ENCODE data around the gene CD163.
"Not testable (repeated sequence)": the region's sequence is repeated elsewhere in the genome, so short reads cannot be mapped to it uniquely, and the experiment has no call there.

The CD163 gene

GRCh38 chr12:7503686-7504415 is at the start of gene CD163:
TSS of gene CD163 (minus strand) at chr12:7503777. CDS start at chr12:7503690, 87 bp downstream.
- DNase-seq: no peak

- DNase-seq: no peak
Measured at GRCh38 chr12:7542813-7543212, 39.2 kb upstream of the CD163 start.

GRCh38 chr12:7542046-7542445 is 38.5 kb upstream of the CD163 start:
- no peak for DNase-seq

- no peak for DNase-seq
Measured at GRCh38 chr12:7514416-7514815, 10.8 kb upstream of the CD163 start.

GRCh38 chr12:7512553-7512952 is 9.0 kb upstream of the CD163 start:
- DNase-seq: peak; percentile 58

GRCh38 chr12:7509793-7510470 is 6.4 kb upstream of the CD163 start:
- DNase-seq: not testable (repeated sequence)

- no peak for DNase-seq
Measured at GRCh38 chr12:7502612-7503011, 965 bp downstream of the CD163 start.

DNA sequence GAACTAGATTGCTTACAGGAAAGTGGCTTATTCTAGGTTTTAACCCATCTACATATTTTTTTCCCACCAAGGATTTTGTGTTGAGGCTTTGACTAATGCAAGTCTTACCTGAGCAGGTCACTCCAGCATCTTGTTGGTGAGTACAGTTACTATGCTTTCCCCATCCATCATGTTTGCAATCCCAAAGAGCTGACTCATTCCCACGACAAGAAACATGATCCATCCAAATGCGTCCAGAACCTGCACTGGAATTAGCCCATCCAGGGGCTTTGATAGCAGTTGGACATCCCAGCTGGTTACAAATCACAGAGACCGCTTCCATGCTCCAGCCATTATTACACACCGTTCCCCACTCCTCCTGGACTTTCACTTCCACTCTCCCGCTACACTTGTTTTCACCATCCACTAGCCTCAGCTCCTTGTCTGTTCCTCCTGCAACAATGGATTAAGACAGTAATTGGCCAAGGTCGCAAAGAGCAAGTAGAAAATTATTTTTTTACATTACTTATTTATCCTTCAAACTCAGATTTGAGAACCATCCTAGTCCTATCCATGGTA is 2.5 kb downstream of the CD163 start:
- no peak for DNase-seq

- DNase-seq: no peak
Measured at GRCh38 chr12:7499636-7500035, 3.9 kb downstream of the CD163 start.

GRCh38 chr12:7498809-7499208 is 4.8 kb downstream of the CD163 start:
- DNase-seq: peak; percentile 29

GRCh38 chr12:7497661-7498060 is 5.9 kb downstream of the CD163 start:
- no peak for DNase-seq

DNA sequence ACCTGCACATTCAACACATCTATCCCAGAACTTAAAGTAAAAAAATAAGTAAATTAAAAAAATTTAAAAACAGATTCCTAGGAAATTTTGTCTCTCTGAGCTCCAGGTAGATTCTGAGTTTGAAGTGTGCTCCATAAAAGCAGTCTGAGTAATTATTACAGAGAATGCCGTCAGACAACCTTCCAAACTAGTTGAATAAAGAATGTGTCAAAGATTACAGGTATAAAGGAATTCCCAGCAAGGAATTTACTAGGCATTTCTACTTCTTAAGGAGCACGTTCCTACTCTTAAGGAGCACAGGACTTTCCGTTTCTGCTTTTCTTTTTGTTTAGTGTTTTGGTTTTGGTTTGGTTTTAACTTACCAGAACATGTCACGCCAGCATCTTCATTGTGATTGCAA is 7.1 kb downstream of the CD163 start:
- no peak for DNase-seq

- DNase-seq: no peak
Measured at GRCh38 chr12:7495136-7495535, 8.4 kb downstream of the CD163 start.

- DNase-seq: no peak
Measured at GRCh38 chr12:7493006-7493405, 10.6 kb downstream of the CD163 start.

- DNase-seq: no peak
Measured at GRCh38 chr12:7486512-7486911, 17.1 kb downstream of the CD163 start.

- no peak for DNase-seq
Measured at GRCh38 chr12:7485095-7485494, 18.5 kb downstream of the CD163 start.

DNA sequence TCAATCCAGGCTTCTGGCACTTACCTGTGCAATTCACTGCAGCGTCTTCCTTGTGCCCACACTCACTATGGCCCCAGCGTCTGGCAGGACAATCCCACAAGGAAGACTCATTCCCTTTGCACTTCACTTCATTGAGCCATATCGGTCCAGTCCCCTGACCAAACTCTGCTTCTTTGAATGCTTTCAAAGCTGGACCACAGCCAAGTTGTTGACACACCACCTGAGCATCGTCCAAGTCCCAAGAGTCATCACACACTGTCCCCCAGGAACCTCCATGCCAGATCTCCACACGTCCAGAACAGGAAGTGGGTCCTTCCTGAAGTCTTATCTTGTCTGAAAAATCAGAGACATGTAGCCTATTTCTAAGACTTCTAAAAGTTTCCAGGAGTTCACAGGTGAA is 20.2 kb downstream of the CD163 start:
- DNase-seq: no peak

GRCh38 chr12:7479771-7480170 is 23.8 kb downstream of the CD163 start:
- DNase-seq: no peak

GRCh38 chr12:7472060-7472459 is 31.5 kb downstream of the CD163 start:
- no peak for DNase-seq

GRCh38 chr12:7460375-7461259 is 43.0 kb downstream of the CD163 start:
- DNase-seq: peak; percentile 31

DNA sequence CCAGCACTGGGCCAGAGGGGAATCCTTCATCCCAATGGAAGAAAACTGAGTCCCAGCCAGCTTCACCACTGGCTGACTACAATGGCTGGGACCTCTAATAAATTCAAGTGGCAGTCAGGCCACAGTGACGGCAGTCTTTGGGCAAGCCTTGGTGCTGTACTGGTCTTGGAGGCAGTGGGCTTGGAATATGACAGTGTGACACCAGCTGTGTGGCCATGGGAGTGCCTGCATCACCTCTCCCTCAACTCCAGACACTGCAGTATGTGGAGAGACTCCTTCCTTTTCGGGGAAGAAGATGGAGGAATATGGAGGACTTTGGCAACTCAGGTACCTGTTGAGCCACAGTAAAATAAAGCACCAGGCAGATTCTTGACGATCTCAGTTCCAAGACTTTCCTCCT is 43.6 kb downstream of the CD163 start:
- no peak for DNase-seq

DNA sequence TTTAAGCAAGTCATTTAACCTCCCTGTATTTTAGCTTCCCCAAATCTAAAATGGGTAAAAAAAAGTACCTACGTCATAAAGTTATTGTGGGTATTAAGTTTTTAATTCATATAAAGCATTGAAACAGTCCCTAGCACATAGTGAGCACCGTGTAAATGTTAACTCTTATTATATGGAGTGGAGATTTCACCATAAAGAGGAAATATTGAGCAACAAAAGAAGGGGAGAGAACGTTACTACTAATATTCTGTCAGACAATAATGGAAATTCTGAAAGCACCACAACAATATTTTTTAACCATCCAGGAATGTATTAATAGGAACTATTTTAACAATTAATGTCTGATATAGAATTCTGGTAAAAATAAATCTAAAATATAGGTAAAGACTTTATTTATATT is 51.8 kb downstream of the CD163 start:
- no peak for DNase-seq

- DNase-seq: no peak
Measured at GRCh38 chr12:7450667-7451066, 52.9 kb downstream of the CD163 start.
